T-helper 1 cell treated with Interleukin-12 subunit alpha and Interleukin-12 subunit beta and Interleukin-4 antibody, amounts not matched to agents 30 μg/mL and 1 μg/mL, for 36 hours (primary cell): ENCODE data around the gene CEBPZ.
A peak's percentile ranks its signal among the peaks of the same experiment; 100 is the strongest.

ENCODE experiments used
- H3K27ac Mint-ChIP-seq: one replicate; pipeline ENCODE4 v1.8.0; 2021; ENCODE audit warnings: mild to moderate bottlenecking, mixed read lengths
- H3K27me3 Mint-ChIP-seq: one replicate; pipeline ENCODE4 v1.8.0; 2021; ENCODE audit warnings: low read depth, mixed read lengths
- H3K36me3 Mint-ChIP-seq: one replicate; pipeline ENCODE4 v1.8.0; 2021; ENCODE audit warnings: low read depth, mixed read lengths
- H3K4me1 Mint-ChIP-seq: one replicate; pipeline ENCODE4 v1.8.0; 2021; ENCODE audit warnings: low read depth, mixed read lengths
- H3K4me3 Mint-ChIP-seq: one replicate; pipeline ENCODE4 v1.8.0; 2021; ENCODE audit warnings: mild to moderate bottlenecking, moderate library complexity, mixed read lengths
- H3K9me3 Mint-ChIP-seq: one replicate; pipeline ENCODE4 v1.8.0; 2021; ENCODE audit warnings: mixed read lengths

Gene CEBPZ

DNA sequence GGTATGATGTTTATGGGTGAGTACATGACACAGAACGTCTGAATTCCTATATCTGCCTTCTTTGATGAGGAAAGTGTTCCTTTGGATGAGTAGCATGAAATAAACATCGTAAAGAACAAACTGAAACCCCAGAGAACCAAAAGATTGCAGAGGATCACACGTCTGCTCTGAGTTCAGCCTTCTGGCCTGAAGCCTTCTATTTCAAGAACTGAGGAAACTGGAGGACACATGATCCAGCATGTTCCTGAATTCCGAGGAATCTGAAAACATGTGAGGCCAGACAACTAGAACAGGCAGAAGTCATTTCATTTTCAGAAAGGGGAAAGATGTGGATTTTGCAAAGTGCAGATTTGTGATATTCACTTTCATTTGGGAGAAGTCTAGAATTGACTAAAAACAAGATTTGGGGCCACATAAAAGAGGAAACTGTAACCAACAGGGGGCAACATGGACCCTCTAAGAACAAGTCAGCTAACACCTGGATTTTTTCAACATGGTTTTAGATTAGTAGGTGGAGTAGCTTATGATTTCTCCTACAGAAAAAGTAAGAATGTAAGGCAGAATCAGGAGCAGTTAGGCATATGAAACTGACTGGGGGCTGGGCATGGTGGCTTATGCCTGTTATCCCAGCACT lies 51.3 kb downstream of the CEBPZ start:
- H3K27me3 Mint-ChIP-seq = peaks cover 65% of the 10 kb centered on the region
- H3K27ac Mint-ChIP-seq = no peak overlapping the region
- H3K36me3 Mint-ChIP-seq = no peaks in the 10 kb centered on the region
- no peaks in the 10 kb centered on the region for H3K4me1 Mint-ChIP-seq
- no peak overlapping the region for H3K4me3 Mint-ChIP-seq
- no peaks in the 10 kb centered on the region for H3K9me3 Mint-ChIP-seq

DNA sequence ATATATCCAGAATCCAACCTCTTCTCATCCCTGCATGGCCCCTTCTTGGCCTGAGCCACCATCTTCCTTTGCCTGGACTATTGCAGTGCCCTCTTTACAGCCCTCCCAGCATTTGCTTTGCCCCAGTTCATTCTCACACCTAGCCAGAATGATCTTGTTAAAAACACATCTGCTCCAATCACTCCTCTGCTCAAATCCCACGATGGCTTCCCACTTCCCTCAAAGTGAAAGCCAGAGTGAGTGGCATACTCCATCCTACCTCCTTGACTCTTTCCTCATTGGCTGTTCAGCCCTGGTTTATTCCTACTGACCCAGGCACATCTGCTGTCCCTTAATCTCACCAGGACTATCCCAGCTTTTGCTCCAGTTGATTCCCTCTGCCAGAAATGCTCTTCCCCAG lies 57.7 kb downstream of the CEBPZ start:
- Mint-ChIP-seq H3K9me3 (no peaks in the 10 kb centered on the region), H3K4me1 (no peaks in the 10 kb centered on the region), H3K27me3 (peaks cover 15% of the 10 kb centered on the region), H3K36me3 (no peaks in the 10 kb centered on the region), H3K4me3 (no peak overlapping the region), H3K27ac (no peak overlapping the region)

DNA sequence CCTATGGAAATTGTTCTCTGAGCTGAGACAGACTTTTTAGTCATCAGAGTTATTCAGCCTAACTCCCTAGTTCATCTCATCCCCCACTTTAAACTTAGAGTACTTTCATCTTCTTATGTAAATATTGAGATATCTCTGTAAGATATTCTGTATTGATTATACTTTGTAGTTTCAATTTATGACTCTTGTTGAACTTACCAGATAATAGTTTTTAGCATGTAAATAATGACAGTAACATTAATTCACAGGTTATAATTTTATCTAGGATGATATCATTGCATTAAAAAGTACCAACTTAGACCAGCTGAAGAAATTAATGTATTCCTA lies 59.8 kb downstream of the CEBPZ start:
- no peak overlapping the region for H3K4me3 Mint-ChIP-seq
- peaks cover 6% of the 10 kb centered on the region for H3K27me3 Mint-ChIP-seq
- H3K36me3 Mint-ChIP-seq = no peaks in the 10 kb centered on the region
- H3K27ac Mint-ChIP-seq = no peak overlapping the region
- H3K4me1 Mint-ChIP-seq = no peaks in the 10 kb centered on the region
- H3K9me3 Mint-ChIP-seq = no peaks in the 10 kb centered on the region

DNA sequence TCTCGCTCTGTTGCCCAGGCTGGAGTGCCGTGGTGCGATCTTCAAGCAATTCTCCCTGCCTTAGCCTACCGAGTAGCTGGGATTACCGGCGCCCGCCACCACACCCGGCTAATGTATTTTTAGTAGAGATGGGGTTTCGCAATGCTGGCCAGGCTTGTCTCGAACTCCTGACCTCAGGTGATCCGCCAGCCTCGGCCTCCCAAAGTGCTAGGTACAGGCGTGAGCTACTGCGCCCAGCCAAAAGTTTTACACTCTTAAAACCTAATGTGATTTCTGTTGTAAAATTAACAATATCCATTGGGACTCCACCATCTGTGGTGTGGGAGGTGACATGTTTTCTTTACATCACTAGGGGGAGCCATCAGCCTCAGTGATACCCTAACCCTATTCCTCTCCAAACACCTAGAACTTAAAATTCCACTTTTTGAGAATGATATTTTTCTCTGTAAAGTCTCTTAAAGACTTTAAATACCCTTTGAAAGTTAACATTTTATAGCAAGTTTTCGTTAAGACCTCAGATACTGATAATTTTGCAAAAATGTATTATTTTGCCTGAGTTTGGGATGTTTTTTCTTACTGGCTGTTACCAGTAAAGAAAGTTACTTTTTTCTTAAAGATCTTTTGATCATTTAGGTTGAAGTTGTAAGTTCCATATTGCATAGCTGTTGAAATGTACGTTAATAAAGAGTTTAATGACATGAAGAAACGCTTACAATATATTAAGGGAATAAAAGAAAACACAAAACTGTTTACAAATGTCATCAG lies 63.0 kb downstream of the CEBPZ start:
- peaks cover 4% of the 10 kb centered on the region for H3K36me3 Mint-ChIP-seq
- H3K4me3 Mint-ChIP-seq = no peak overlapping the region
- H3K27me3 Mint-ChIP-seq = peaks cover 15% of the 10 kb centered on the region
- no peaks in the 10 kb centered on the region for H3K4me1 Mint-ChIP-seq
- no peak overlapping the region for H3K27ac Mint-ChIP-seq
- H3K9me3 Mint-ChIP-seq = peaks cover 16% of the 10 kb centered on the region

DNA sequence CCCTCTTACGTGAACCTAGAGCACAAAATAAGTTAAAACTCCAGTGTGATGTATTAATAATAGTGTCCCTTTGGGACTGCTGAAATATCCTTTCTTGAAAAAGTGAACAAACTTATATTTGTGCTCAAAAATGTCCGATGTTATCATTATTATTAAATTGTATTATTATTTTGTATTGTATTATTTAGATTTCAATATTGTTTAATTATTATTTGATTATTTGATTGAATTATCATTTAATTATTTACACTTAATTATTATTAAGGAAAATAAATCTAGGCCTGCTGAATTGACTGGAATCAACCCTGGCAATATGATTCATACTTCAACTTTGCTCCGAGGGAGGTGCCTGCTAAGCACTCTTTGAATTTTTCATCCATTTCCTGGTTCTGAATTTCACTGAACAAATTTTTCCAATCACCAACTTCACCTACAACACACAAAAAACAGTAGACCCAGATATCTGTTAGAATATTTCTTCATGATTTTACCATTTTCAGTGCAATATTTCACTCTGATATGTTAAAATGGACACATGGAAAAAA lies 63.7 kb downstream of the CEBPZ start:
- peaks cover 16% of the 10 kb centered on the region for H3K9me3 Mint-ChIP-seq
- peaks cover 15% of the 10 kb centered on the region for H3K27me3 Mint-ChIP-seq
- no peaks in the 10 kb centered on the region for H3K4me1 Mint-ChIP-seq
- no peak overlapping the region for H3K27ac Mint-ChIP-seq
- H3K36me3 Mint-ChIP-seq = peaks cover 4% of the 10 kb centered on the region
- H3K4me3 Mint-ChIP-seq = no peak overlapping the region

DNA sequence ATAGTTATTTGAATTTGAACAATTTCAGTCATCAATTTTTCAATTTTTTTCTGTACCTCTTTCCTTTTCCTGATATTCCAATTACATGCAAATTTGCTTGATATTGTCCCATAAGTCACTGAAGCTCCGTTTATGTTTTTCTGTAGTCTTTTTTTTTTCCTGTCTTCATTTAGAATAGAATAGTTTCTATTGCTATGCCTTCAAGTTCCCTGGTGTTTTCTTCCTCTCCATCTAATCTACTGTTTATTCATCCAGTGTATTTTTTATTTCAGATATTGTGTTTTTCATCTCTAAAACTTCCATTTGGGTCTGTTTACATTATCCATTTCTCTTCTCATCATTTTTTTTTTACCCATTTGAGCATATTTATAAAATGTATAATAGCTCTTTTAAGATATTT lies 66.6 kb downstream of the CEBPZ start:
- H3K27me3 Mint-ChIP-seq = peaks cover 15% of the 10 kb centered on the region
- no peak overlapping the region for H3K27ac Mint-ChIP-seq
- H3K36me3 Mint-ChIP-seq = peaks cover 4% of the 10 kb centered on the region
- no peak overlapping the region for H3K4me3 Mint-ChIP-seq
- H3K9me3 Mint-ChIP-seq = peaks cover 16% of the 10 kb centered on the region
- no peaks in the 10 kb centered on the region for H3K4me1 Mint-ChIP-seq

DNA sequence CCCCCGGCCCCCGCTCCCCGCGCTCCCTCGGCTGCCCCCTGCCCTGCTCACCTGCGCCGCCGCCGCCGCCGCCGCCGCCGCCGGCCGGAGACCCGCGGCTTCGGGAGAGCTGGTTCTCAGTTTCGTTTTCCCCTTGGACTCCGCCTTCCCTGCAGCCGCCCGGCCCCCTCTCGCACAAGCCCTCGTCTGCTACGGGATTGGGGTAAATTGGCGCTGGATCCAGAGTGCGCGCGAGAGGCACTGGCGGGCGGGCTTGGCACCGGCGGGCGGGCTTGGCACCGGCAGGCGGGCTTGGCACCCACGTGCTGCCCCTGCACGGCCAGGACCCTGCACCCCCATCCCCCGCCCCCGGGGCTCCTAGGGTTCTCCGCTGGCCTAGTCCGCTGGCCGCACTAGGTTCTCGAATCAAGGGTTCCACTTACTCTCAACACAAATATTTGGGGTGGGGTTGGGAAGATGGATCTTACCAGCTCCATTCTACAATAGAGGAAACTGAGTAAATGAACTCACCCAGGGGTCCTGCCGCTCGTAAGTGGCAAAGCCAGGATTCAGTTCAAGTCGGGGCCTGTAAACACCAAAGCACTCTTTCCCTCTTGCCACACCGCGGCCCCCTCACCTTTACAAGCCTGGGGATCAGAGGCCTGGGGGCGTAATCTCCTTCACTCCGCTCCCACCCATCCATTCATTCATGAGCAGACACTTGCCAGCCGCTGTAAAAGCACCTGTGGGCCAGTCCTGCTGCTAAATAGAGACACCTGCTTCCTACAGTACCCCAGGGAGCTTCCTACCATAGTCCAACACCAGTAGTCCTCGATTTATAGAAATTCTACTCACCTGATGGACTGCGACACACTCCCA lies 74.3 kb downstream of the CEBPZ start, which contains the start of gene EIF2AK2:
Gene EIF2AK2, minus strand, starts transcription at position 124 of the 858 bp plus-strand sequence. CDS start 9,174 bp downstream, outside the sequence.
- Mint-ChIP-seq H3K4me1 (peaks cover 37% of the 10 kb centered on the region), H3K27ac (peak within 1 kb of the TSS; percentile 92), H3K36me3 (peaks cover 32% of the 10 kb centered on the region), H3K27me3 (no peaks in the 10 kb centered on the region), H3K9me3 (no peaks in the 10 kb centered on the region), H3K4me3 (peak within 1 kb of the TSS; percentile 98)

DNA sequence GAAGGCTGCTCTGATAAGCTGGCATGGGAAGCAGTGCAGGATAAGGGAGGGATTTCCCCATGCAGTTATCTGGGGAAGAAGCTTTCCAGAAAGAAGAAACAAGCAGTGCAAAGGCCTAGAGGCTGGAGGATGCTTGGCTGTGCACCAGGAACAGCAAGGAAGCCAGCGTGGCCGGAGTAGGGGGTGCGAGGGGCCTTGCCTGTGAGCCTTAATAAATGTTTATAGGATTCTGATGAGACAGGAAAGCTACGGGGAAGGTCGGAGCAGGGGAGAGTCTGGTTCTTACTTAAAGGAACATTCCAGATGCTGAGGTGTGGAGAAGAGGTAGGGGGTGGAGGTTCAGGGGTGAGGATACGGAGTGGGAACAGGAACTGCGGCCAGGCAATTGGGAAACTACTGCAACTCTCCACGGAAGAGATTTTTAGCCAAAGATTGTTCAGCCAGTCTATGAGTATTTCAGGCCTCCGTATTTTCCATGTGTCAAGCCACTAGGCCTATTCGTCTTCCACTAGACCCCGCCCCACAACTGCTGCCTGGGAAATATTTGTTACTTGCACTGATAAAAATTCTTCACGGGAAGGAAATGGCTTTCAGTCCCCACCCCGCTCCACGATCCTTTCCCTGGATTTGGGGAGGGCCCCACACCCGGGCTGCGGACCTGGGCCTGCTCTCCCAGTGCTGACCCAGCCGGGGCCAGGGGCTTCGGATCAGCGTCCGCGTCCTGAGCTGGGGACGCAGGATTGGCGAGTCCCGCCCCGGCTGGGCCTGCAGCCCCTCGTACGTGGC lies 75.1 kb downstream of the CEBPZ start:
- Mint-ChIP-seq H3K27me3 (no peaks in the 10 kb centered on the region), H3K9me3 (no peaks in the 10 kb centered on the region)

DNA sequence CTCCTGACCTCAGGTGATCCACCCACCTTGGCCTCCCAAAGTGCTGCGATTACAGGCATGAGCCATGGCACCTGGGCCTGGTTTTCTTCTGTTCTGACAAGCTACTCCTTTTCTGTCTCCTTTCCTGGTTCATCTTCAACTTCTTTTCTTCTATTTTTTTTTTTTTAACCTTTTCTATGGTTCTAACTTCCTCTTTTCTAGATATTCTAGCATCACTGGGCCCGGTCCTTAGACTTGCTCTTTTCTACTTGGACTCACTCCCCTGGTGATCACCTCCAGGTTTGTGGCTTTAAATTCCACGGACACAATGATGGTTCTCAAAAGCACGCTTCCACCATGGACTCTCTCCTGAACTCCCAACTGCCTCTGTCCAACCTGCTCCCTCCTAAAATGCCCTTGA lies 76.6 kb downstream of the CEBPZ start:
- no peaks in the 10 kb centered on the region for H3K27me3 Mint-ChIP-seq
- H3K27ac Mint-ChIP-seq = peak overlapping the region; percentile 92
- peaks cover 36% of the 10 kb centered on the region for H3K36me3 Mint-ChIP-seq
- H3K9me3 Mint-ChIP-seq = no peaks in the 10 kb centered on the region
- H3K4me3 Mint-ChIP-seq = peak overlapping the region; percentile 98
- peaks cover 51% of the 10 kb centered on the region for H3K4me1 Mint-ChIP-seq

More for the DNA sequence above, 75.1 kb downstream of the CEBPZ start:
- H3K27ac Mint-ChIP-seq = peak overlapping the region; percentile 92
- peak overlapping the region; percentile 98 for H3K4me3 Mint-ChIP-seq
- peaks cover 35% of the 10 kb centered on the region for H3K36me3 Mint-ChIP-seq
- H3K4me1 Mint-ChIP-seq = peaks cover 42% of the 10 kb centered on the region

DNA sequence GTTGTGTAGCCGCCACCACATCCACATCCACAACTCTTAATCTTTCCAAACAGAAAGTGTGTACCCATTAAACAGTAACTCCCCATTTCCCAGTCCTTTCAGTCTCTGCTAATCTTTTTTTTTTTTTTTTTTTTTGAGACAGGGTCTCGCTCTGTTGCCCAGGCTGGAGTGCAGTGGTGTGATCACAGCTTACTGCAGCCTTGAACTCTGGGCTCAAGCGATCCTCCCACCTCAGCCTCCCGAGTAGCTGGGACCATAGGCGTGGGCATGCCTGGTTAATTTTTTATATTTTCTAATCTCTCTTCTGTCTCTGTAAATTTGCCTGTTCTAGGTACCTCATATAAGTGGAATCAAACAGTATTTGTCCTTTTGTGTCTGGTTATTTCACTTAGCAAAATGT lies 78.2 kb downstream of the CEBPZ start:
- Mint-ChIP-seq H3K4me1 (peaks cover 59% of the 10 kb centered on the region), H3K36me3 (peaks cover 46% of the 10 kb centered on the region), H3K27me3 (no peaks in the 10 kb centered on the region), H3K4me3 (no peak overlapping the region), H3K27ac (no peak overlapping the region), H3K9me3 (no peaks in the 10 kb centered on the region)
